CD4-positive, alpha-beta T cell (primary cell): ENCODE results near the gene SAMD14. TPM values are rescaled to one million over a fixed set of nuclear protein-coding genes. Genes with fewer than 3 reads are reported as not detected.

Experiments
- ATAC-seq: fragments of 200-7000 bp; cut with Tn5 transposase; one replicate; pipeline ENCODE4 v1.10.0; 2022; ENCODE audit warnings: mild to moderate bottlenecking; ENCODE audit not compliant: poor library complexity
- CTCF ChIA-PET: fragments of 350-600 bp; sonication (Branson Sonifier 250); formaldehyde crosslinking; loops from one replicate; lab custom pipeline; 2021; ENCODE audit warnings: antibody characterized with exemption, inconsistent platforms; lab: Charles Lee
- POLR2A ChIA-PET: fragments of 350-600 bp; sonication (Branson Sonifier 250); formaldehyde crosslinking; loops from one replicate; lab custom pipeline; 2021; ENCODE audit warnings: antibody characterized with exemption, inconsistent platforms; lab: Charles Lee
- DNase-seq, 14 experiments: peaks; one replicate each; pipeline ENCODE4 v3.0.0-alpha.2; 2013 to 2020; ENCODE audit warnings: mixed read lengths in 2 of 14
- H3K27ac ChIP-seq, 2 donors: one replicate each; pipeline versions ENCODE4 v1.5.1 to v1.7.0; 2013; ENCODE audit warnings: low read length in 2 of 2, low read depth in 1 of 2, mild to moderate bottlenecking in 1 of 2
- H3K27me3 ChIP-seq, 2 experiments: 1 replicate in 1 of 2; 2 replicates in 1 of 2; pipeline versions ENCODE4 v1.6.1 to v1.7.0; 2013; ENCODE audit warnings: low read length in 2 of 2, control low read depth in 1 of 2, mild to moderate bottlenecking in 1 of 2, moderate library complexity in 1 of 2; ENCODE audit not compliant: insufficient read depth in 2 of 2, control insufficient read depth in 1 of 2
- H3K36me3 ChIP-seq: one replicate; pipeline ENCODE4 v1.6.1; 2013; ENCODE audit warnings: low read length, control low read depth; ENCODE audit not compliant: insufficient read depth
- H3K4me1 ChIP-seq: one replicate; pipeline ENCODE4 v1.6.1; 2013; ENCODE audit warnings: low read length, control low read depth; ENCODE audit not compliant: insufficient read depth
- H3K4me3 ChIP-seq: one replicate; pipeline ENCODE4 v1.5.1; 2013; ENCODE audit warnings: mild to moderate bottlenecking, low read length, moderate library complexity
- H3K9me3 ChIP-seq, 2 experiments: 1 replicate in 1 of 2; 2 replicates in 1 of 2; pipeline versions ENCODE4 v1.6.1 to v1.7.0; 2013; ENCODE audit warnings: low read length in 2 of 2, mild to moderate bottlenecking in 2 of 2, control low read depth in 1 of 2, moderate library complexity in 1 of 2; ENCODE audit not compliant: control insufficient read depth in 1 of 2, insufficient read depth in 1 of 2
- H3K27ac Mint-ChIP-seq: one replicate; pipeline ENCODE4 v1.8.0; 2020; ENCODE audit warnings: mixed read lengths
- H3K27me3 Mint-ChIP-seq: one replicate; pipeline ENCODE4 v1.8.0; 2021; ENCODE audit warnings: mixed read lengths
- H3K36me3 Mint-ChIP-seq: one replicate; pipeline ENCODE4 v1.8.0; 2021; ENCODE audit warnings: low read depth, mixed read lengths
- H3K4me1 Mint-ChIP-seq: one replicate; pipeline ENCODE4 v1.8.0; 2021; ENCODE audit warnings: low read depth, mixed read lengths
- H3K4me3 Mint-ChIP-seq: one replicate; pipeline ENCODE4 v1.8.0; 2020; ENCODE audit warnings: mild to moderate bottlenecking, mixed read lengths
- H3K9me3 Mint-ChIP-seq: one replicate; pipeline ENCODE4 v1.8.0; 2020; ENCODE audit warnings: mixed read lengths
- CTCF ChIP-seq: fragments of 200-600 bp; IDR thresholded peaks from one replicate; pipeline ENCODE4 v1.8.0; 2022; ENCODE audit warnings: antibody characterized with exemption, mild to moderate bottlenecking
- intact Hi-C, 2 experiments: fragments of 100-400 bp; cut with DNase I in 1 of 2; cut with micrococcal nuclease in 1 of 2; formaldehyde crosslinking; loops; one replicate each; pipeline versions ENCODE4 v1.15.1 to v1.9.0; 2023 to 2025; cut with DNase I, micrococcal nuclease
- total RNA-seq, 174 experiments: library from RNA in 2 of 174; stranded (reverse) in 2 of 174; gene quantifications; one replicate each; pipeline ENCODE4 v1.2.3 and lab custom pipeline; 2021 to 2026

SAMD14 gene
- total RNA-seq, 2 experiments from 2014 or later, result 0.33 to 0.53 TPM

- no peak overlapping the region for H3K4me3 ChIP-seq
- DNase-seq (no peak), ATAC-seq (no peak)
- peaks cover 10% of the 10 kb centered on the region for H3K27me3 Mint-ChIP-seq
- ChIA-PET CTCF (interaction anchor here (1.3 kb wide), 1 partner anchor 16 kb away, joined by 3 read pairs; no protein-coding TSS in a partner anchor), POLR2A (no interaction called here)
- no peak overlapping the region for H3K27ac ChIP-seq
- peaks cover 4 to 9% of the 10 kb centered on the region in 2 experiments for H3K27me3 ChIP-seq
- H3K36me3 Mint-ChIP-seq, result peaks cover 29% of the 10 kb centered on the region
- H3K27ac Mint-ChIP-seq, result no peak overlapping the region
- no peaks in the 10 kb centered on the region for H3K9me3 ChIP-seq
- no peak overlapping the region for H3K4me3 Mint-ChIP-seq
- intact Hi-C loops, result no loop called here
- H3K4me1 Mint-ChIP-seq, result peaks cover 6% of the 10 kb centered on the region
- no peaks in the 10 kb centered on the region for H3K9me3 Mint-ChIP-seq
- TF ChIP-seq CTCF, result no peak
- no peaks in the 10 kb centered on the region for H3K4me1 ChIP-seq
- peaks cover 27% of the 10 kb centered on the region for H3K36me3 ChIP-seq
Observed at GRCh38 chr17:50110591-50111349, 19.2 kb downstream of the SAMD14 start.

- intact Hi-C loops, result no loop called here
- no peak for DNase-seq
- peaks cover 2% of the 10 kb centered on the region for H3K4me1 Mint-ChIP-seq
- H3K27ac ChIP-seq, result no peak overlapping the region
- no peaks in the 10 kb centered on the region for H3K27me3 ChIP-seq
- no peak overlapping the region for H3K4me3 Mint-ChIP-seq
- ChIA-PET POLR2A (no interaction called here), CTCF (no interaction called here)
- no peak for TF ChIP-seq CTCF
- no peak overlapping the region for H3K4me3 ChIP-seq
- peaks cover 37% of the 10 kb centered on the region for H3K36me3 Mint-ChIP-seq
- no peak overlapping the region for H3K27ac Mint-ChIP-seq
- H3K36me3 ChIP-seq, result peaks cover 37% of the 10 kb centered on the region
- H3K27me3 Mint-ChIP-seq, result peaks cover 3% of the 10 kb centered on the region
- no peak for ATAC-seq
- no peaks in the 10 kb centered on the region for H3K9me3 ChIP-seq
- no peaks in the 10 kb centered on the region for H3K4me1 ChIP-seq
- H3K9me3 Mint-ChIP-seq, result no peaks in the 10 kb centered on the region
Observed at GRCh38 chr17:50109785-50110184, 20.2 kb downstream of the SAMD14 start.

- intact Hi-C loops, result no loop called here
- no peaks in the 10 kb centered on the region for H3K4me1 Mint-ChIP-seq
- H3K36me3 Mint-ChIP-seq, result peaks cover 38% of the 10 kb centered on the region
- H3K9me3 Mint-ChIP-seq, result no peaks in the 10 kb centered on the region
- H3K9me3 ChIP-seq, result no peaks in the 10 kb centered on the region
- no peak for TF ChIP-seq CTCF
- CTCF ChIA-PET, result interaction anchor here (1.7 kb wide), 1 partner anchor 15 kb away, joined by 3 read pairs; no protein-coding TSS in a partner anchor
- H3K4me3 Mint-ChIP-seq, result no peak overlapping the region
- no peak for ATAC-seq
- DNase-seq, result no peak
- POLR2A ChIA-PET, result no interaction called here
- no peak overlapping the region for H3K27ac ChIP-seq
- no peak overlapping the region for H3K27ac Mint-ChIP-seq
- H3K27me3 ChIP-seq, result no peaks in the 10 kb centered on the region
- no peaks in the 10 kb centered on the region for H3K27me3 Mint-ChIP-seq
- H3K4me1 ChIP-seq, result no peaks in the 10 kb centered on the region
- H3K36me3 ChIP-seq, result peaks cover 41% of the 10 kb centered on the region
- no peak overlapping the region for H3K4me3 ChIP-seq
Observed at GRCh38 chr17:50109207-50109606, 20.8 kb downstream of the SAMD14 start.
